Activated CD4-positive, CD25-positive, alpha-beta regulatory T cell (primary cell): Measurements from ENCODE around the gene BANP.
"Not testable (repeated sequence)": the region's sequence is repeated elsewhere in the genome, so short reads cannot be mapped to it uniquely, and the experiment has no call there.

Experiments
- DNase-seq, 4 experiments: peaks; one replicate each; lab custom pipeline; 2025; lab: John Stamatoyannopoulos, UW

Gene BANP

GRCh38 chr16:88049561-88050545 is 98.6 kb downstream of the BANP start:
- no peak for DNase-seq

- no peak for DNase-seq
Observed at GRCh38 chr16:88050952-88051660, 99.9 kb downstream of the BANP start.

GRCh38 chr16:88052661-88053060 is 101.4 kb downstream of the BANP start:
- DNase-seq: no peak

- DNase-seq: not testable (repeated sequence)
Observed at GRCh38 chr16:88053479-88053878, 102.2 kb downstream of the BANP start.

GRCh38 chr16:88055356-88055755 is 104.1 kb downstream of the BANP start:
- no peak for DNase-seq

- DNase-seq: no peak
Observed at GRCh38 chr16:88056212-88056611, 105.0 kb downstream of the BANP start.

GRCh38 chr16:88057656-88058055 is 106.4 kb downstream of the BANP start:
- DNase-seq: no peak

- no peak for DNase-seq
Observed at GRCh38 chr16:88058136-88058535, 106.9 kb downstream of the BANP start.

GRCh38 chr16:88058817-88059216 is 107.6 kb downstream of the BANP start:
- no peak for DNase-seq

GRCh38 chr16:88059701-88060386 is 108.6 kb downstream of the BANP start:
- DNase-seq: no peak

GRCh38 chr16:88060524-88061219 is 109.4 kb downstream of the BANP start:
- DNase-seq: no peak

- DNase-seq: no peak
Observed at GRCh38 chr16:88061346-88062110, 110.3 kb downstream of the BANP start.

GRCh38 chr16:88062341-88063210 is 111.3 kb downstream of the BANP start:
- DNase-seq: no peak

GRCh38 chr16:88063211-88063773 is 112.1 kb downstream of the BANP start:
- no peak for DNase-seq

GRCh38 chr16:88064011-88064888 is 113.0 kb downstream of the BANP start:
- DNase-seq: no peak

- DNase-seq: no peak
Observed at GRCh38 chr16:88064889-88065746, 113.9 kb downstream of the BANP start.

GRCh38 chr16:88065747-88066142 is 114.5 kb downstream of the BANP start:
- no peak for DNase-seq

GRCh38 chr16:88066234-88066633 is 115.0 kb downstream of the BANP start:
- DNase-seq: no peak
